Psoas muscle (tissue), 8 donors: ENCODE measurements around the gene ZNF318. TPM values are rescaled to one million over a fixed set of nuclear protein-coding genes. Genes with fewer than 3 reads are reported as not detected.
"Not testable (repeated sequence)": the region's sequence is repeated elsewhere in the genome, so short reads cannot be mapped to it uniquely, and the experiment has no call there.

Experiments
- ATAC-seq, 4 donors: fragments of 200-7000 bp; cut with Tn5 transposase; one replicate each; pipeline ENCODE4 v1.9.1; 2020; ENCODE audit warnings: moderate library complexity in 3 of 4, mild to moderate bottlenecking in 2 of 4
- DNase-seq, 2 donors: peaks; one replicate each; pipeline ENCODE4 v3.0.0-alpha.2; 2020
- H3K27ac ChIP-seq: fragments of 200-600 bp; one replicate; pipeline ENCODE4 v1.8.0; 2022
- H3K27me3 ChIP-seq, 3 donors: fragments of 200-600 bp in 1 of 3; one replicate each; pipeline versions ENCODE4 v1.6.1 to v1.8.0; 2013 to 2022; ENCODE audit warnings: low read length in 2 of 3, mild to moderate bottlenecking in 2 of 3, moderate library complexity in 1 of 3; ENCODE audit not compliant: insufficient read depth in 3 of 3
- H3K36me3 ChIP-seq, 2 donors: fragments of 200-600 bp in 1 of 2; one replicate each; pipeline versions ENCODE4 v1.6.1 to v1.8.0; 2013 to 2022; ENCODE audit warnings: low read depth in 1 of 2, mild to moderate bottlenecking in 1 of 2, moderate library complexity in 1 of 2; ENCODE audit not compliant: insufficient read depth in 1 of 2
- H3K4me1 ChIP-seq: fragments of 200-600 bp; one replicate; pipeline ENCODE4 v1.8.0; 2022
- H3K4me3 ChIP-seq: fragments of 200-600 bp; one replicate; pipeline ENCODE4 v1.8.0; 2022; ENCODE audit warnings: mild to moderate bottlenecking
- H3K9me3 ChIP-seq: fragments of 200-600 bp; one replicate; pipeline ENCODE4 v1.8.0; 2022
- WGBS, 3 donors: extraction: QIAGEN DNeasy Blood & Tissue Kit; methylation state at CpG; one replicate each; pipeline versions ENCODE4 v1.1.6 to v1.1.7; 2013; 5-methylcytosine and 5-hydroxymethylcytosine counted together
- intact Hi-C, 2 donors: fragments of 100-400 bp; cut with DNase I; formaldehyde crosslinking; loops; one replicate each; pipeline versions ENCODE4 v1.11.0 to v1.14.2; 2022
- polyA plus RNA-seq, 3 donors: library from polyadenylated mRNA; stranded (reverse); fragments of 200-250 nt; gene quantifications; one replicate each; pipeline ENCODE4 v1.2.3, GENCODE V29; 2013
- total RNA-seq, 4 donors: library from RNA; stranded (reverse); fragmentation: NEBNext Ultra II Directional in 2 of 4; extraction: Animal tissue kit (Norgen Biotek cat#: 25700) in 2 of 4; gene quantifications; one replicate each; pipeline versions ENCODE4 v1.2.1 to v1.2.4, GENCODE V29; 2021 to 2023
- TF ChIP-seq, protein P1 (sequence below): fragments of 200-600 bp; IDR thresholded peaks from one replicate; pipeline ENCODE4 v1.8.0; 2022; ENCODE audit warnings: antibody characterized with exemption
- donor health status: healthy with polysubstance abuse.
- donor health status: DM: no; HTN: no; CAD: no; lungs with moderate emphysema.
- donor health status: Bipolar disorder and iron deficiency.
- donor health status: healthy.
- donor health status: DM: yes; HTN: yes; CAD: no.
- donor health status: DM: no; HTN: no; CAD: no.
- donor health status: DM: no; HTN: no; CAD: no.
- donor health status: DM: yes; HTN: yes; CAD: no.

ZNF318 gene
- total and polyA plus RNA-seq, 7 donors, result 3.4 to 14.3 (median 9.0) TPM

DNA sequence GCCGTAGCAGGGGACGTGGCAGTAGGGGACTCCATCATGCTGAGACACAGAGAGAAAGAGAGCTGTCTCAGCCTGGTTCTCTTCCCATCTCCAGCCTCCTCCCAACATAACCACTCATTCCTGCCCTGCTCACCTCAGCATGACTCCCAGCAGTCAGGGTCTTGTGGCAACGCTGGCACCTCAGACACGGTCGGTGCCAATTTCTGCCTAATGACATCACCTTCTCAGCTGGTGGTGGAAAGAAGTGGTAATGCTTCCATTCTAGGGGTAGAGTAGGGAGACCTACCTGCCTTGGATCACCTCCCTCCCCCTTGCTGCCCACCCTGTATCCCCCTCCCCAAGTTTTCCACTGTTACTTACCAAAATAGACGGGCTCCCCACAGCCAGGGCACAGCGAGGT, 63.4 kb downstream of the ZNF318 start:
- ATAC-seq (no peak), DNase-seq (no peak)
- 74 to 94% (median 83%) methylated on average over 7 of the region's 7 CpGs for WGBS, 3 donors
- intact Hi-C loops, result no loop called here
- H3K36me3 ChIP-seq, result no peaks in the 10 kb centered on the region
- peaks cover 0 to 41% (median 0%) of the 10 kb centered on the region in 3 donors for H3K27me3 ChIP-seq
- no peak overlapping the region for H3K27ac ChIP-seq
- TF ChIP-seq, protein P1, sequence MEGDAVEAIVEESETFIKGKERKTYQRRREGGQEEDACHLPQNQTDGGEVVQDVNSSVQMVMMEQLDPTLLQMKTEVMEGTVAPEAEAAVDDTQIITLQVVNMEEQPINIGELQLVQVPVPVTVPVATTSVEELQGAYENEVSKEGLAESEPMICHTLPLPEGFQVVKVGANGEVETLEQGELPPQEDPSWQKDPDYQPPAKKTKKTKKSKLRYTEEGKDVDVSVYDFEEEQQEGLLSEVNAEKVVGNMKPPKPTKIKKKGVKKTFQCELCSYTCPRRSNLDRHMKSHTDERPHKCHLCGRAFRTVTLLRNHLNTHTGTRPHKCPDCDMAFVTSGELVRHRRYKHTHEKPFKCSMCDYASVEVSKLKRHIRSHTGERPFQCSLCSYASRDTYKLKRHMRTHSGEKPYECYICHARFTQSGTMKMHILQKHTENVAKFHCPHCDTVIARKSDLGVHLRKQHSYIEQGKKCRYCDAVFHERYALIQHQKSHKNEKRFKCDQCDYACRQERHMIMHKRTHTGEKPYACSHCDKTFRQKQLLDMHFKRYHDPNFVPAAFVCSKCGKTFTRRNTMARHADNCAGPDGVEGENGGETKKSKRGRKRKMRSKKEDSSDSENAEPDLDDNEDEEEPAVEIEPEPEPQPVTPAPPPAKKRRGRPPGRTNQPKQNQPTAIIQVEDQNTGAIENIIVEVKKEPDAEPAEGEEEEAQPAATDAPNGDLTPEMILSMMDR, result no peak
- no peak overlapping the region for H3K4me3 ChIP-seq
- peaks cover 10% of the 10 kb centered on the region for H3K4me1 ChIP-seq
- no peaks in the 10 kb centered on the region for H3K9me3 ChIP-seq

DNA sequence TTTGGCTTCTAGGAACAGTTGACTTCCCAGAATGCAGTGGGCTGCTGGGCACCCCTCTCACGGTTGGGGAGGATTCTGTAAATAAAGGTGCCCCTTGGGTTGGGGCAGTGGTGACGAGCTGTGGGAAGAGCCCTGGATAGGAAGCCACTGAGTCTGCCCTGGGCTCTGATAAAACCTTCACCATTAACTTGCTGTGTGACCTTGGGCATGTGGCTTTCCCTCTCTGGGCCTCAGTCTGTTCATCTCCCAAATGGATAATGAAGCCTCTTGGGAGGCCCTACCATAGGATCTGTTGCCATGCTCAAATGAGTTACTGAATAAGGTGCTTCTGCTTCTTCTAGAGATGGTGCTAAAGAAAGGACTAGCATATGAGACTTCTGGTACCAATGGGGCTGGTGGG, 64.6 kb downstream of the ZNF318 start:
- Histone ChIP-seq H3K27me3 (peaks cover 0 to 47% (median 0%) of the 10 kb centered on the region in 3 donors), H3K9me3 (no peaks in the 10 kb centered on the region), H3K27ac (no peak overlapping the region), H3K36me3 (no peaks in the 10 kb centered on the region), H3K4me3 (no peak overlapping the region), H3K4me1 (peaks cover 10% of the 10 kb centered on the region)
- intact Hi-C loops, result no loop called here
- 72 to 77% (median 73%) methylated on average over 2 of the region's 2 CpGs for WGBS, 3 donors
- no peak for ATAC-seq
- TF ChIP-seq, protein P1, result no peak
- no peak for DNase-seq

- DNase-seq, result no peak
- H3K4me1 ChIP-seq, result peaks cover 10% of the 10 kb centered on the region
- H3K27ac ChIP-seq, result no peak overlapping the region
- ATAC-seq, result no peak
- no peaks in the 10 kb centered on the region for H3K9me3 ChIP-seq
- 72 to 80% (median 75%) methylated on average over 3 of the region's 3 CpGs for WGBS, 3 donors
- peaks cover 0 to 50% (median 0%) of the 10 kb centered on the region in 3 donors for H3K27me3 ChIP-seq
- H3K4me3 ChIP-seq, result no peak overlapping the region
- H3K36me3 ChIP-seq, result no peaks in the 10 kb centered on the region
- intact Hi-C loops, result no loop called here
- TF ChIP-seq, protein P1, result no peak
These were observed 65.1 kb downstream of the ZNF318 start for GRCh38 chr6:43304361-43304760.

- intact Hi-C loops, result no loop called here
- no peak overlapping the region for H3K4me3 ChIP-seq
- H3K4me1 ChIP-seq, result peaks cover 7% of the 10 kb centered on the region
- ATAC-seq (no peak), DNase-seq (no peak)
- 50 to 70% (median 54%) methylated on average over 8 of the region's 8 CpGs for whole genome bisulfite sequencing, 3 donors
- no peaks in the 10 kb centered on the region for H3K9me3 ChIP-seq
- TF ChIP-seq, protein P1, result no peak
- peaks cover 0 to 52% (median 3%) of the 10 kb centered on the region in 3 donors for H3K27me3 ChIP-seq
- no peak overlapping the region for H3K27ac ChIP-seq
- H3K36me3 ChIP-seq, result no peaks in the 10 kb centered on the region
These were observed 65.6 kb downstream of the ZNF318 start for GRCh38 chr6:43303751-43304331.

- intact Hi-C loops, ATAC-seq, H3K27ac ChIP-seq, H3K4me3 ChIP-seq, H3K4me1 ChIP-seq, H3K36me3 ChIP-seq, DNase-seq, H3K9me3 ChIP-seq: not testable (repeated sequence)
- peaks cover 0 to 46% (median 3%) of the 10 kb centered on the region in 3 donors for H3K27me3 ChIP-seq
- WGBS, 3 donors, result 84 to 88% (median 84%) methylated on average over 11 of the region's 11 CpGs
These were observed 66.4 kb downstream of the ZNF318 start for GRCh38 chr6:43303006-43303405.
